Osteoblast (primary cell): Measurements from ENCODE around the gene SGPL1. TPM values are rescaled to one million over a fixed set of nuclear protein-coding genes. Genes with fewer than 3 reads are reported as not detected.

Experiments
- DNase-seq: peaks from one replicate; pipeline ENCODE4 v3.0.0; 2011; ENCODE audit warnings: low spot score, mixed read lengths; ENCODE audit not compliant: insufficient read length; ENCODE audit errors: missing footprints
- H2AFZ ChIP-seq: 2 replicates; pipeline ENCODE4 v1.6.0; 2011; ENCODE audit warnings: mild to moderate bottlenecking, low read length
- H3K27ac ChIP-seq: 2 replicates; pipeline ENCODE4 v1.5.1; 2011; ENCODE audit warnings: mild to moderate bottlenecking, low read depth, low read length, moderate library complexity
- H3K27me3 ChIP-seq: 2 replicates; pipeline ENCODE4 v1.6.0; 2012; ENCODE audit warnings: mild to moderate bottlenecking, control low read depth, inconsistent platforms, low read length, moderate library complexity; ENCODE audit not compliant: insufficient read depth
- H3K36me3 ChIP-seq: 2 replicates; pipeline ENCODE4 v1.5.1; 2011; ENCODE audit warnings: mild to moderate bottlenecking, low read length, control low read depth, moderate library complexity; ENCODE audit not compliant: insufficient read depth
- H3K4me1 ChIP-seq: 2 replicates; pipeline ENCODE4 v1.5.1; 2011; ENCODE audit warnings: mild to moderate bottlenecking, low read length, control low read depth, moderate library complexity; ENCODE audit not compliant: insufficient read depth
- H3K4me2 ChIP-seq: 2 replicates; pipeline ENCODE4 v1.6.0; 2011; ENCODE audit warnings: mild to moderate bottlenecking, low read length; ENCODE audit not compliant: insufficient read depth
- H3K4me3 ChIP-seq: fragments of 200-600 bp; sonication (generic); 3 replicates; pipeline ENCODE4 v1.5.1; 2012; ENCODE audit warnings: mild to moderate bottlenecking, low read length, inconsistent platforms; ENCODE audit not compliant: insufficient read depth
- H3K79me2 ChIP-seq: 2 replicates; pipeline ENCODE4 v1.6.0; 2012; ENCODE audit warnings: mild to moderate bottlenecking, low read length, control low read depth, inconsistent platforms; ENCODE audit not compliant: insufficient read depth
- H3K9me3 ChIP-seq: 2 replicates; pipeline ENCODE4 v1.5.1; 2011; ENCODE audit warnings: low read depth, low read length, control low read depth
- H4K20me1 ChIP-seq: 2 replicates; pipeline ENCODE4 v1.6.0; 2012; ENCODE audit warnings: mild to moderate bottlenecking, low read length, control low read depth; ENCODE audit not compliant: insufficient read depth
- CTCF ChIP-seq: IDR thresholded peaks from 2 replicates; pipeline ENCODE4 v1.5.1; 2011; ENCODE audit warnings: mild to moderate bottlenecking, low read depth, low read length, moderate library complexity; ENCODE audit errors: extremely low read depth
- total RNA-seq: library from RNA; depleted of rRNA; stranded (reverse); fragments of >200 nt; gene quantifications from 2 replicates; pipeline ENCODE4 v1.2.3, GENCODE V29; 2012

The SGPL1 gene
- total RNA-seq, 1 donor, result 47.4 TPM

GRCh38 chr10:70915806-70916205 is 100.1 kb downstream of the SGPL1 start:
- DNase-seq, result peak; percentile 19
- Histone ChIP-seq H3K4me1 (no peaks in the 10 kb centered on the region), H4K20me1 (no peaks in the 10 kb centered on the region), H2AFZ (no peak overlapping the region), H3K4me2 (no peak overlapping the region), H3K9me3 (no peaks in the 10 kb centered on the region), H3K79me2 (no peaks in the 10 kb centered on the region), H3K27me3 (peaks cover 7% of the 10 kb centered on the region), H3K36me3 (no peaks in the 10 kb centered on the region), H3K4me3 (no peak overlapping the region), H3K27ac (no peak overlapping the region)
- TF ChIP-seq CTCF, result no peak

- no peaks in the 10 kb centered on the region for H3K79me2 ChIP-seq
- H4K20me1 ChIP-seq, result no peaks in the 10 kb centered on the region
- no peak overlapping the region for H3K4me3 ChIP-seq
- no peak overlapping the region for H2AFZ ChIP-seq
- no peaks in the 10 kb centered on the region for H3K9me3 ChIP-seq
- no peaks in the 10 kb centered on the region for H3K36me3 ChIP-seq
- DNase-seq, result peak; percentile 26
- H3K4me1 ChIP-seq, result no peaks in the 10 kb centered on the region
- no peak for TF ChIP-seq CTCF
- H3K27me3 ChIP-seq, result peaks cover 12% of the 10 kb centered on the region
- H3K27ac ChIP-seq, result no peak overlapping the region
- no peak overlapping the region for H3K4me2 ChIP-seq
These were observed 100.5 kb downstream of the SGPL1 start for GRCh38 chr10:70916241-70916640.

GRCh38 chr10:70917226-70917625 is 101.5 kb downstream of the SGPL1 start:
- peak; percentile 35 for DNase-seq
- no peaks in the 10 kb centered on the region for H3K36me3 ChIP-seq
- H3K27me3 ChIP-seq, result peaks cover 16% of the 10 kb centered on the region
- no peaks in the 10 kb centered on the region for H3K79me2 ChIP-seq
- no peaks in the 10 kb centered on the region for H4K20me1 ChIP-seq
- no peak overlapping the region for H2AFZ ChIP-seq
- no peak overlapping the region for H3K4me3 ChIP-seq
- no peak overlapping the region for H3K4me2 ChIP-seq
- no peak for TF ChIP-seq CTCF
- H3K4me1 ChIP-seq, result no peaks in the 10 kb centered on the region
- H3K9me3 ChIP-seq, result no peaks in the 10 kb centered on the region
- H3K27ac ChIP-seq, result no peak overlapping the region

GRCh38 chr10:70917635-70918034 is 101.9 kb downstream of the SGPL1 start:
- no peak for TF ChIP-seq CTCF
- no peaks in the 10 kb centered on the region for H3K79me2 ChIP-seq
- H3K4me1 ChIP-seq, result no peaks in the 10 kb centered on the region
- peaks cover 16% of the 10 kb centered on the region for H3K27me3 ChIP-seq
- H2AFZ ChIP-seq, result no peak overlapping the region
- no peaks in the 10 kb centered on the region for H3K36me3 ChIP-seq
- H3K4me3 ChIP-seq, result no peak overlapping the region
- no peak overlapping the region for H3K27ac ChIP-seq
- H3K9me3 ChIP-seq, result no peaks in the 10 kb centered on the region
- no peaks in the 10 kb centered on the region for H4K20me1 ChIP-seq
- peak; percentile 46 for DNase-seq
- H3K4me2 ChIP-seq, result no peak overlapping the region
